Muscle layer of duodenum (tissue), 2 donors: ENCODE data around the gene CPNE7.

Experiments used
- H3K27ac ChIP-seq: one replicate; pipeline ENCODE4 v1.7.0; 2013; ENCODE audit warnings: mild to moderate bottlenecking, low read length
- H3K27me3 ChIP-seq: one replicate; pipeline ENCODE4 v1.7.0; 2013; ENCODE audit warnings: low read depth, mild to moderate bottlenecking, control low read depth, low read length
- H3K36me3 ChIP-seq, 2 donors: one replicate each; pipeline ENCODE4 v1.7.0; 2013; ENCODE audit warnings: low read length in 2 of 2, control low read depth in 1 of 2, mild to moderate bottlenecking in 1 of 2; ENCODE audit not compliant: insufficient read depth in 2 of 2, control insufficient read depth in 1 of 2
- H3K4me1 ChIP-seq, 2 donors: one replicate each; pipeline ENCODE4 v1.7.0; 2013; ENCODE audit warnings: low read length in 2 of 2, mild to moderate bottlenecking in 2 of 2, control low read depth in 1 of 2, moderate library complexity in 1 of 2; ENCODE audit not compliant: insufficient read depth in 2 of 2, control insufficient read depth in 1 of 2
- H3K4me3 ChIP-seq, 2 donors: one replicate each; pipeline ENCODE4 v1.7.0; 2013; ENCODE audit warnings: low read length in 2 of 2, low read depth in 1 of 2, mild to moderate bottlenecking in 1 of 2
- H3K9me3 ChIP-seq, 2 donors: one replicate each; pipeline ENCODE4 v1.7.0; 2013; ENCODE audit warnings: low read length in 2 of 2, control low read depth in 1 of 2, mild to moderate bottlenecking in 1 of 2; ENCODE audit not compliant: control insufficient read depth in 1 of 2
- donor health status: healthy.

Gene CPNE7

DNA sequence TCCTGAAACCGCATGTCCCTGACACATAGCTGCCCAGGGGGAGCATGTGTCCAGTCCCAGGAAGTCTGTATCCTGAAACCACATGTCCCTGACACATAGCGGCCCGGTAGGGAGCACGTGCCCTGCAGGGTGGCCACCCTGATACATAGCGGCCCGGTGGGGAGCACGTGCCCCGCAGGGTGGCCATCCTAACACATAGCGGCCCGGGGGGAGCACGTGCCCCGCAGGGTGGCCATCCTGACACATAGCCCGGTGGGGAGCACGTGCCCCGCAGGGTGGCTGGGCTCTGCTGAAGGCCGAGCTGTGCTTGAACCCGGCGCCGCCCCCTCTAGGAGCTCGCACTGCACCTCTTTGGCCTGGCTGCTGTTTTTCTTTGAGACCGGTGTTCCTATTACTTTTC, 33.8 kb upstream of the CPNE7 start:
- no peaks in the 10 kb centered on the region for H3K9me3 ChIP-seq
- peaks cover 19 to 63% of the 10 kb centered on the region in 2 donors for H3K36me3 ChIP-seq
- no peak overlapping the region for H3K27ac ChIP-seq
- peaks cover 0 to 4% of the 10 kb centered on the region in 2 donors for H3K4me1 ChIP-seq
- H3K4me3 ChIP-seq = no peak overlapping the region
- no peaks in the 10 kb centered on the region for H3K27me3 ChIP-seq

DNA sequence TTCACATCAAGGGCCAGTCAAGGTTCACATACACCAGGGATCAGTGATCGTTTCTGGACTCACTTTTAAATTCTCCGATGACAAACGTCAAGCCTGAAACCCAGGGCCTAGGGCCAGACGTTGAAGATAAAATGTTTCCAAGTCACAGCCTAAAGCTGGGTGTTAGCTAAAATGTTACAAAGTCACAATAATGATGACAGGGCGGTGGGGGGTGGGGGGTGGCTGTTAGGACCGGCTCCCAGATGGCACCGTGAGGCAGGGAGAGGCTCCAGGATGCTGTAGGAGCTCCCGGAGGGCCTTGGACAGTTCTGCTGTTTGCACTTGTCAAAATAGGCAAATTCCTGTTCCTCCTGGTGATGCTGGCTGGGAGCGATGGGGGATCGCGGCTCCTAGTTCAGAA, 31.4 kb upstream of the CPNE7 start:
- peaks cover 23 to 67% of the 10 kb centered on the region in 2 donors for H3K36me3 ChIP-seq

DNA sequence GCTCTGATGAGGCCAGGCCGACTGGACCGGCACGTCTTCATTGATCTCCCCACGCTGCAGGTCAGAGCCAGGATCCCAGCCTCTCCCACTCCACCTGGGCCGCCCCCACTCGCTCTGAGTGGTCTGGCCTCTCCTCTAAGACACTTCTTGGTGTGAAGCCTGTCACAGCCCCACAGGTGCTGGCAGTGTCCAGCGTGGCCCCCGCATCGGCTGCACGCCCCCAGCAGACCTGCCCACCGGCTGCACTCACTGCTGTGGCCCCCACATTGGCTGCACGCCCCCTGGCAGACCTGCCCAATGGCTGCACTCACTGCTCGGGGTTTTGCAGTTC, 30.9 kb upstream of the CPNE7 start:
- Histone ChIP-seq H3K27ac (no peak overlapping the region), H3K36me3 (peaks cover 23 to 73% of the 10 kb centered on the region in 2 donors), H3K9me3 (no peaks in the 10 kb centered on the region), H3K4me1 (no peaks in the 10 kb centered on the region), H3K27me3 (no peaks in the 10 kb centered on the region), H3K4me3 (no peak overlapping the region)

More for the DNA sequence above, 31.4 kb upstream of the CPNE7 start:
- H3K4me3 ChIP-seq = no peak overlapping the region
- no peak overlapping the region for H3K27ac ChIP-seq
- H3K9me3 ChIP-seq = no peaks in the 10 kb centered on the region
- H3K4me1 ChIP-seq = no peaks in the 10 kb centered on the region
- no peaks in the 10 kb centered on the region for H3K27me3 ChIP-seq

DNA sequence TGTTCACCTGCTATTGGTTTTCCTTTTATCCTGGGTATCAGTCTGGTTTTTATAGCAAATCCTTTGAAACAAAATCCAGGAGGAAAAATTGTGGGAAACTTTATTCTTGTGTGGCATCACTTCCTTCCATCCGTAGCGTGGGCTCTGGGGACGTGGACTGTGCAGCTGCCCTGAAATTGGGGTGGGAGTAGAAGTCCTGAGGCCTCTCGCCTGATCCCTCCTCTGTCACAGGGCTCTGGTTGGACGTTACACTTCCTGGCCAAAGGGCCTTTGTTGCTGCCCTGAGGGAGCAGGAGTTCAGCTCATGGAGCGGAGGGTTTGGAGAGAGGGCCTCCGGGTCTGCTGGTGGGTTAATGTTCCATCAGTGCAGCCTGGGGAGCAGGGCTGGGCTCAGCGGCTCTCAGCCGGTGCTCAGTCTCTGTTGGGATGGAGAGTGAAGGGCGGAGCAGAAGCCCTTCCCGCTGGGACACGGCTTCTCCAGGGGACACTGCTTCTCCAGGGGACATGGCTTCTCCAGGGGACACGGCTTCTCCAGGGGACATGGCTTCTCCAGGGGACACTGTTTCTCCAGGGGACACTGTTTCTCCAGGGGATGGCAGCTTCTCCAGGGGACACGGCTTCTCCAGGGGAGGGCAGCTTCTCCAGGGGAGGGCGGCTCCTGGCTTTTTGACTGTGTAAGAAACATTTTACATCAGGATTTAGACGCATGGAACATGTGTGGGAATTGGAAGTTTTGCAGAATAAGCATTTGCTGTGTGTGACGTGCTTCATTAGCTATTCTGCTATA, 30.3 kb upstream of the CPNE7 start:
- Histone ChIP-seq H3K27me3 (no peaks in the 10 kb centered on the region), H3K4me3 (no peak overlapping the region), H3K36me3 (peaks cover 23 to 73% of the 10 kb centered on the region in 2 donors), H3K4me1 (no peaks in the 10 kb centered on the region), H3K9me3 (no peaks in the 10 kb centered on the region), H3K27ac (no peak overlapping the region)

DNA sequence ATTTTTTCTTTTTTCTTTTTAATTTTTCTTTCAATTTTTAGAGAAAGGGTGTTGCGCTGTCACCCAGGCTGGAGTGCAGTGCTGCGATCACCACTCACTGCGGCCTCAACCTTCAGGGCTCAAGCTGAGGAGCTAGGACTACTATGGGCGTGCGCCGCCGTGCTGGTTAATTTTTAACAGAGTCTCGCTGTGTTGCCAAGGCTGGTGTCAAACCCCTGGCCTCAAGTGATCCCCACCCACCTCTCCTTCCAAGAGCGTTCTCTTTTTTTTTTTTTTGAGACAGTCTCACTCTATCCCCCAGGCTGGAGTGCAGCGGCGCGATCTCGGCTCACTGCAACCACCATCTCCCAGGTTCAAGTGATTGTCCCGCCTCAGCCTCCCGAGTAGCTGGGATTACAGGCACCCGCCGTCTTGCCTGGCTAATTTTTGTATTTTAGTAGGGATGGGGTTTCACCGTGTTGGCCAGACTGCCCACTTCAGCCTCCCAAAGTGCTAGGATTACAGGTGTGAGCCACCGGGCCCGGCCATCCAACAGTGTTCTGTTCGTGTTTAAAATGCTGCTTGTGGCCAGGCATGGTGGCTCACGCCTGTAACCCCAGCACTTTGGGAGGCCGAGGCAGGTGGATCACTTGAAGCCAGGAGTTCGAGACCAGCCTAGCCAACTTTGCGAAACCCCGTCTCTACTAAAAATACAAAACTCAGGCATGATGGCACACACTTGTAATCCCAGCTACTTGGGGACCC, 29.6 kb upstream of the CPNE7 start:
- H3K27me3 ChIP-seq = no peaks in the 10 kb centered on the region
- no peaks in the 10 kb centered on the region for H3K9me3 ChIP-seq
- peaks cover 23 to 73% of the 10 kb centered on the region in 2 donors for H3K36me3 ChIP-seq
- no peak overlapping the region for H3K4me3 ChIP-seq
- no peaks in the 10 kb centered on the region for H3K4me1 ChIP-seq
- no peak overlapping the region for H3K27ac ChIP-seq

DNA sequence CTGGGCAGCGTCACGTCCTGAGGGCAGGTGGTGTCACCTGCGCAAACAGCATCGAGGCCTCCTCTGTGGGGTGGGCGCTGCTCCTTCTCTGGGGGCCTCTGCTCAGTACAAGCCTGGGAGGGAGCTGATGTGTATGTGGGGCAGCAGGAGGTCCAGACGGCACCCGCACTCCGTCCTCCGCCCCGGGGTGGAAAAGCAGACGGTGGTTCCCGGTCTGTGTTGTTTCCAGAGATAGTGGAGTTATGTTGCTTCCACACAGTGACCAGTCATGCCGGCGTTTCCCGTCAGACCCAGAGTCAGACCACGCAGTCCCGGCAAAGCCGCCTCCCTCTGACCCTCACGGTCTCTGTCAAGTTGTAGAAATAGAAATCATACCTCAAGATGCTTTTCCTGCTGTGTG, 28.8 kb upstream of the CPNE7 start:
- H3K4me3 ChIP-seq = no peak overlapping the region
- no peak overlapping the region for H3K27ac ChIP-seq
- H3K27me3 ChIP-seq = no peaks in the 10 kb centered on the region
- H3K36me3 ChIP-seq = peaks cover 18 to 73% of the 10 kb centered on the region in 2 donors
- no peaks in the 10 kb centered on the region for H3K4me1 ChIP-seq
- H3K9me3 ChIP-seq = no peaks in the 10 kb centered on the region

DNA sequence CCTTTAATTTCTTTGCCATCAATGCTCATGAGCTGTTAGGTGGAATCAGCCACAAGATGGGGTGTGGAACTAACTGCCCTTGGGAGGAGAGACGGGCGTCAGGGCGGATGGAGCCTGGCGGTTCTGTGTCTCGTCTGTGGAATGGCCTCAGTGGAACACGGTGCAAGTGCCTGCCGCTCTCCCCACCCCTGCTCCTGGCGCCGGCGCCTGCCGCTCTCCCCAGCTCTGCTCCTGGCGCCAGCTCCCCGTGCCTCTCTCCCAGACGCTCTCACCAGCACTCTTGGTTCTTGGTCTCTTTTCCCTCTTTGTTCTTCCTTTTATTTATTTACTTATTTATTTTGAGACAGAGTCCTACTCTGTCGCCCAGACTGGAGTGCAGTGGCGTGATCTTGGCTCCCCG, 28.3 kb upstream of the CPNE7 start:
- H3K27ac ChIP-seq = no peak overlapping the region
- no peaks in the 10 kb centered on the region for H3K9me3 ChIP-seq
- no peak overlapping the region for H3K4me3 ChIP-seq
- peaks cover 15 to 76% of the 10 kb centered on the region in 2 donors for H3K36me3 ChIP-seq
- no peaks in the 10 kb centered on the region for H3K4me1 ChIP-seq
- H3K27me3 ChIP-seq = no peaks in the 10 kb centered on the region

DNA sequence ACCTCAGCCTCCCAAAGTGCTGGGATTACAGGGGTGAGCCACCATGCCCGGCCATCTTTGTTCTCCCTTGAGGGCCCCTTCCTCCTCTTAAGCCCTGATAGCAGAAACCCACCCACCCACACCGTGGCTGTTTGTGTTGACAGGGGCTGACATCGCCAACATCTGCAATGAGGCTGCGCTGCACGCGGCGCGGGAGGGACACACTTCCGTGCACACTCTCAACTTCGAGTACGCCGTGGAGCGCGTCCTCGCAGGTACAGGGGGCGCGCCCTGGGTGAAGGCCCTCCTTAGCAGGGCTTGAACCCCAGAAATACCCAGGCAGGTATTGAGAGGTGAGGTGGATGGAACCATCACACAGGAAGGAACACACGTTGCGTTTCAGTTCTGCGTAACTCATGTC, 27.7 kb upstream of the CPNE7 start:
- H3K27me3 ChIP-seq = no peaks in the 10 kb centered on the region
- peaks cover 12 to 82% of the 10 kb centered on the region in 2 donors for H3K36me3 ChIP-seq
- no peak overlapping the region for H3K4me3 ChIP-seq
- no peaks in the 10 kb centered on the region for H3K4me1 ChIP-seq
- H3K27ac ChIP-seq = no peak overlapping the region
- H3K9me3 ChIP-seq = no peaks in the 10 kb centered on the region

DNA sequence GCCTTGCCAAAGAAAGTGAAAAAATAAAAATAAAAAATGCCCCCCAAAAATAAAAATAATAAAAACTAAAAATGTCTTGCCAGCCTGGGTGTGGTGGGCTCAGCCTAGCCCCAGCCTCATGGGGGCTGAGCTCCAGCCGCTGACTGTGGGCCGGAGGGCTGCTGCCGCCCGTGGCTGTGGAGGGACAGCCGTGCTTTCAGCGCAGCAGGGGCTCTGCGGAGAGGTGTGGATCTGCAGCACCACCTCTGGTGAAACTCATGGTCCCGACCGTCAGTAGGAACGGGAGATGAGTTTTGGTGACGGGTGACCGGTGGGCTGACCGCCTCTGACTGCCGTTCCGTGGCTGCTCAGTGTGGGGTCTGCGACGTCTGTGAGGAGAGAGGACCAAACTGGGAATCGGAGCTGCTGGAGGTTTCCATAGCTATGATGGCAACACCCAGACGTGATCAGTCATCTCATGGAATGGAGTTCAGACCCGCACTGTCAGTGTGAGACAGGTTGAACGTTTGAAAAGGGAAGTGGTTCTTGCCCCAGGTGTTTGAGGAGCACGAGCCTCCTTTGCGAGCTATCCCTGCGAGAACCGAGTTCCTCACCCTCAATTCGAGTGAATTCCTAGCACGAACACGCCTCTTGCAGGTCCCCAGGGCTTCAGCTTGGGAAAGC, 27.1 kb upstream of the CPNE7 start:
- H3K36me3 ChIP-seq = peaks cover 12 to 88% of the 10 kb centered on the region in 2 donors
- H3K4me3 ChIP-seq = no peak overlapping the region
- no peaks in the 10 kb centered on the region for H3K27me3 ChIP-seq
- H3K4me1 ChIP-seq = no peaks in the 10 kb centered on the region
- no peak overlapping the region for H3K27ac ChIP-seq
- no peaks in the 10 kb centered on the region for H3K9me3 ChIP-seq

DNA sequence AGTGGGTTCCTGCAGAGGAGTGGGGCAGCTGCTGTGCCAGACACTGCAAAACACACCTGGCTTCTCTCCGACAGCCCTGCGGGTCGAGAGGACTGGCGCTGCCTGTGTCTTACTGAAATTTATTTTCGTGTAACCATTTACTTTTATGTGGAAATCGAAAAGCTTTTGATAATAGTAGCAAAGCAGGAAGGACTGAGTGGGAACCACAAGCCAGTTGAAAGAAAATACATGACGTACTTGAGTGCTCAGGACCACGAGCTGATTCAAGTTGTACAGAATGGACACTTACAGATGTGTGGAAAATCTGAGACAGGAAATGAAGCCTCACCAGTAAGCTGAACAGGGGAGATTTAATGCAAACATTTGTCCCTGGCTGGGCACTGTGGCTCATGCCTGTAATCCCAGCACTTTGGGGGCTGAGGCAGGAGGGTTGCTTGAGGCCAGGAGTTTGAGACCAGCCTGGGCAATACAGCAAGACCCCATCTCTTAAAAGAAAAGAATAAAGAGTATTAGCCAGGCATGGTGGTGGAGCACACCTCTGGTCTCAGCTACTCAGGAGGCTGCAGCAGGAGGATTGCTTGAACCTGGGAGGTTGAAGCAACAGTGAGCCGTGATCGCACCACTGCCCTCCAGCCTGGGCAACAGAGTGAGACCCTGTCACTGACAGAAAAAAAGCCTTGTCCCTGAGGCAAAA, 26.4 kb upstream of the CPNE7 start:
- Histone ChIP-seq H3K9me3 (no peaks in the 10 kb centered on the region), H3K27me3 (no peaks in the 10 kb centered on the region), H3K4me1 (no peaks in the 10 kb centered on the region), H3K36me3 (peaks cover 12 to 93% of the 10 kb centered on the region in 2 donors), H3K27ac (no peak overlapping the region), H3K4me3 (no peak overlapping the region)

DNA sequence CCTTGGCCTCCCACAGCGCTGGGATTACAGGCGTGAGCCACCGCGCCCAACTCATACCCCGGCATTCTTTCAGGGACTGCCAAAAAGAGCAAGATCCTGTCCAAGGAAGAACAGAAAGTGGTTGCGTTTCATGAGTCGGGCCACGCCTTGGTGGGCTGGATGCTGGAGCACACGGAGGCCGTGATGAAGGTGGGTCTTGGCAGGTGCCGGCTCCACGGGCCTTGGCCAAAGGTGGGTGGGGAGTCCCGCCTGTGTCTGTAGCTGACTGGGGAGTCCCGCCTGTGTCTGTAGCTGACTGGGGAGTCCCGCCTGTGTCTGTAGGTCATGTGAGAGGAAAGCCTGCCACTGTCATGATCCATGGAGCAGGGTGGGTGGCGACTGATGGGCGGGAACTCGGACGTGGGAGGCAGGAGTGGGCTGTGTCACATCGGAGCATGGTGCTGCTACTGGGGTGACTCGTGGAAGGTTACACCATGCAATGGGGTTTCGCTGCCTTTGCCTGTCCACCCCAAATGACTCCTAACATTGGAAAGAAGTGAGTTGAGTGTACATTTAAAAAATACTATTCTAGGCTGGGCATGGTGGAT, 25.0 kb upstream of the CPNE7 start:
- no peaks in the 10 kb centered on the region for H3K4me1 ChIP-seq
- peaks cover 10 to 94% of the 10 kb centered on the region in 2 donors for H3K36me3 ChIP-seq
- no peak overlapping the region for H3K4me3 ChIP-seq
- H3K27me3 ChIP-seq = no peaks in the 10 kb centered on the region
- no peaks in the 10 kb centered on the region for H3K9me3 ChIP-seq
- no peak overlapping the region for H3K27ac ChIP-seq
